GM21619 (cell line): ENCODE results near the gene WBP2NL.

Source experiments
- ATAC-seq: cut with Tn5 transposase; IDR thresholded peaks from one replicate; pipeline ENCODE4 v1.9.1; 2021; ENCODE audit not compliant: unreplicated experiment

The WBP2NL gene

DNA sequence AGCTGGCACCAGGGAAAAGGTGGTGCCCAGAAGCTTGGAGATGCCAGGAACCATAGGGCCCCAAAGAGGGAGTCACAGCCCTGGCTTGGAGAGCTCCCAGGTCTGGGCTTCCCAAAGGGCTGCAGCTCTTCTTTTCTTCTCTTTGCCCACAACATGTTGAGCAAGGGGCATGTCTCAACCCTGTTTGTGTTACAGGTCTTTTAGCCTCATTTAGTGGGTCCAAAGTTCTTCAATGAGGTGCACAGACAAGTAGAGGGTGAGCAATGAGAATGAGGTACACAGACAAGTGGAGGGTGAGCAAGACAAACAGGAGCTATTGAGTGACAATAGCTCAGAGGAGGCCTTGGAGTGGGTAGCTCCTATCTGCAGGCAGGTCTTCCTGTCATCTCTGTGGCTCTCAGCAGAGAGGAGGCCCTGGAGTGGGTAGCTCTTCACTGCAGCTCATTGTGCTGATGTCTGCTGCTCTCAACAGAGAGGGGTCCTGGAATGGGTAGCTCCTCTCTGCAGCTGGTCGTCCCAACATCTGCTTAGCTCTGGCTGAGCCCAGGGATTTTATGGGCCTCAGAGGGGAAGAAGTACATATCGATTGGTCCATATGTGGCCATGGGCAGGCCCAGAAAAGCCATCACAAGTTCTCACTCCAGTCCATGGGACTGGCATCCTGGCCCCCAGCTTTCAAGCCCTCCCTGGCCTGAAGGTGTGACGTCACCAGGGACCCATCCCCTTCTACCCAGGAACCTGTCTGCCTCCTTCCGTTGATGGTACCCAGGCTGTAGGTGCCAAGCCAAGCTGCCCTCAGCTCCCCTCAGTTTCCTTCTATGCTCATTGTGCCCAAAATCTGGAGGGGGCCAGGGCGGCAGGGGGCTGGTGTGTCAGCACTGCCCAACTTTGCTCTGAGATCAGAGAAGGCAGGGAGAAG is 34.9 kb downstream of the WBP2NL start:
- no peak for ATAC-seq

DNA sequence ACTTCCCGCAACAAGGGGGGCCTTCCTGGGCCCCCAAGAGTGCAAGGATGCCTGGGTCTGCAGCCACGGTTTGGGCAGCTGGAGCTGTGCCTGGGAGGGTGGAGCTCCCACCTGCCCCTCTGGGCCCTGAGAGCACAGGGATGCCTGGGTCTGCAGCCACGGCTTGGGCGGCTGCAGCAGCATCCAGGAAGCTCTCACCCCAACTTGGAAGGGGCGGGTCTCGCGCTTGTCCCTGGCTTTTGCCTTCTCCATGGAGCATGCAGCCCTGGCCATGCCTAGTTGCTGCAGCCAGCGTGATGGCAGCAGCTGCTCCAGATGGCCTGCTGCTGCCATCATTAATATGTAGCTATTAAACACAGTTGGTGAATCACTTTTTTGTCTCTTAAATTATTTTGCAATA is 36.7 kb downstream of the WBP2NL start:
- no peak for ATAC-seq

DNA sequence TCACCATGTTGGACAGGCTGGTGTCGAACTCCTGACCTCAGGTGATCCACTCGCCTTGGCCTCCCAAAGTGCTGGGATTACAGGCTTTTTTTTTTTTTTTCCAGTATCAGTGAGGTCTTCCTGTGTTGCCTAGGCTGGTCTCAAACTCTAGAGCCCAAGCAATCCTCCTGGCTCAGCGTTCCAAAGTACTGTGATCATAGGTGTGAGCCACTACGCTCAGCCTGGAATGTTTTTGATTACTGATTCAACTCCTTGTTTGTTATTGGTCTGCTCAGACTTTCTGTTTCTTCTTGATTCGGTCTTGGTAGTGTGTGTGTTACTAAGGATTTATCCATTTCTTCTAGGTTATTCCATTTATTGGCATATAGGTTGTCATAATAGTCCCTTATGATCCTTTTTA is 40.7 kb downstream of the WBP2NL start:
- ATAC-seq, result no peak

DNA sequence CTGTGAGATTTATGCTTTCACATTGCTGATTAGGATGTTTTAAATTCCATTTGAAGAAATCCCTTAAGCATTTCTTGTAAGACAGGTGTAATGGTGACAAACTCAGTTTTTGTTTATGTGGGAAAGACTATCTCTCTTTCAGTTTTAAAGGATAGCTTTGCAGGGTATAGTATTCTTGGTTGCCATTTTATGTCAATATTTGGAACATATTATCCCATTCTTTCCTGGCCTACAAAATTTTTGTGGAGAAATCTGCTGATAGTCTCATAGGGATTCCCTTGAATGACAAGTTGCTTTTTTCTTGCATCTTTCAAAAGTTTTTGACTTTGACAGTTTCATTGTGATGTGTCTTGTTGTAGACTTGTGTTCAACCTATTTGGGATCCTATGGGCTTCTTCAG is 43.2 kb downstream of the WBP2NL start:
- ATAC-seq, result no peak

DNA sequence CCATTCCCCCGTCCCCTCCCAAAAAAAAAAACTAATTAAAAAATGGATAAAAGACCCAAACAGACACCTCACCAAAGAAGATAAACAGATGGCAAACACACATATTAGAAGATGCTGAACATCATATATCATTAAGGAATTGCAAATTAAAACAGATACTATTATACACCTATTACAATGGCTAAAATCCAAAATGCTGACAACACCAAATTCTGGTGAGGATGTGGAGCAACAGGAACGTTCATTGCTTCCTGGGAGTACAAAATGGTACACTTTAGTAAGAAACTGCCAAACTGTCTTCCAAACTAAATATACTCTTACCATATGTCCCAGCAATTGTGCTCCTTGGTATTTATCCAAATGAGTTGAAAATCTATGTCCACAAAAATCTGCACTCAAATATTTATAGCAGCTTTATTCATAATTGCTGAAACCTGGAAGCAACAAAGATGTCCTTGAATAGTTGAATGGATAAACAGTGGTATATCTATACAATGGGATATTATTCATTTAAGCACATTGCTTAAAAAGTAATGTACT is 52.1 kb downstream of the WBP2NL start:
- no peak for ATAC-seq

DNA sequence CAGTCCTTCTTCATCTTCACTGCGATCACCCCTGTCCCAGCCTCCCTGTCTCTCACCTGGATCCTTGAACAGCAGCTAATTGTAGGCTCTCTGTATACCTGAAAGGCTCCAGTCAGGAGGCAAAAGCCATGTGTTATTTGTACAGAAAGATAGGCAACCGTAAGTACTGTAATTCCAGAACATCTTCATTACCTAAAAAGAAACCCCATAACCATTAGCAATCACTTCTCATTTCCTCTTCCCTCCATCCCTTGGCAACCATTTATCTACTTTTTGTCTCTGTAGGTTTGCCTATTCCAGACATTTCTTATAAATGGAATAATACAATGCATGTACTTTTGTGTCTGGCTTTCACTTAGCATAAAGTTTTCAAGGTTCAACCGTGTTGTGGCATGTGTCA is 54.2 kb downstream of the WBP2NL start:
- no peak for ATAC-seq

DNA sequence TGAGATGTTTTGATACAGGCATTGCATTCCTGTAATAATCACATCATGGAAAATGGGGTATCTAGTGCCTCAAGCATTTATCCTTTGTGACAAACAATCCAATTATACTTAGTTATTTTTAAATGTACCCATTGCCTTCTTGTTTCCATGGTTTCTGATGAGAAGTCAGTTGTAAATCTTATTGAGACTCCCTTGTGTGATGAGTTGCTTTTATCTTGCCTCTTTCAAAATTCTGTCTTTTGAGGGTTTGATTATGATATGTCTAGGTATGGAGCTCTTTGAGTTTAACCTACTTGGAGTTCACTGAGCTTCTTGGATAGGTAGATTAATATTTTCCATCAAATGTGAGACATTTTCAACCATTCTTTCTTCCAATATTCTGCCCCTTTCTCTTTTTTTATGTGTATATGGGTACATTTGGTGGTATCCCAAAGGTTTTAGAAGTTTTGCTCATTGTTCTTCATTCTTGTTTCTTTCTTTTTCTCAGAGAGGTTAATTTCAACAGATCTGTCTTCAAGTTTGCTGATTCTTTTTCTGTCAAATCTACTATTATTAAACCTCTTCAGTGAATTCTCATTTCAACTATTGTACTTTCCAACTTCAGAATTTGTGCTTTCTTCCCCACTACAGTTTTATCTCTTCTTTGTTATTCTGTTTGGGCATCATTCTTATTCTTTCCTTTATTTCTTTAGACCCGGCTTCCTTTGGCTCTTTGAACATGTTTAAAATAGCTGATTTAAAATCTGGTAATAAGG is 58.3 kb downstream of the WBP2NL start:
- ATAC-seq, result no peak

DNA sequence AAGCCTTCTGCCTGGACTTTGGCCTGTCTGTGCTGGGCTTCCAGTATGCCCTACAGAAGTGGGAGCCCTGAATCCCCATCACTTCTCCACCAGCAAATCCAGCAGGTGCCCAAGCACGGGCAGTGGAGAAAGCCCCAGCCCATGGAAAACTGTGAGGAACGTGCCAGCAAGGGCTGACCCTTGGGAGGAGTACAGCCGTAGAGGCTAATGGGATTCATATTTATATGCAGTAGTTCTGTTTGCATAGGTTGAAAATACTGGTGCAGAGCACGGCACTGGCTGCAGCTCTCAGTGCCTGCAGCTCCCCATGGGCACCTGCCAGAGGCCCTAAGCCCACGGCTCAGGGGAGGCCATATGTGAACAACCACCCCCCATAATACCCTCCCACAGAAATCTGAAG is 61.9 kb downstream of the WBP2NL start:
- ATAC-seq, result no peak

DNA sequence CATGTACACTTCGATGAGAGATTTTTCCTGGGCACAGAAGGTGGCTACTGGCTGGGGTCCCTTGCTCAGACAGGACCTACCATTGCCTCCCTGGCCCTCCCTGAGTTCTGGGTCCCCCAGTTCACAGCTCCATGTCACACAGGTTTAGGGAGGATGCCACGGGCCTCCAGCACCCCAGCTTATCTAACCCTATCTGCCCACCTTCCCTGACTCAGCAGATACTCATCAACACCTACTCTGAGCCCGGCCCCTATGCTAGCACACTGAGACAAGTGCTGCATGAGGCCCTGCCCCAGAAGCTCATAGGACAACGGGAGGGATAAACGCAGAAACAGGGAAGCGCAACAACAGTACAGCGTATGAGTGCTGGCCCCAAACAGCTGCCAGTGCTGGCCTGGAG is 62.5 kb downstream of the WBP2NL start:
- no peak for ATAC-seq

DNA sequence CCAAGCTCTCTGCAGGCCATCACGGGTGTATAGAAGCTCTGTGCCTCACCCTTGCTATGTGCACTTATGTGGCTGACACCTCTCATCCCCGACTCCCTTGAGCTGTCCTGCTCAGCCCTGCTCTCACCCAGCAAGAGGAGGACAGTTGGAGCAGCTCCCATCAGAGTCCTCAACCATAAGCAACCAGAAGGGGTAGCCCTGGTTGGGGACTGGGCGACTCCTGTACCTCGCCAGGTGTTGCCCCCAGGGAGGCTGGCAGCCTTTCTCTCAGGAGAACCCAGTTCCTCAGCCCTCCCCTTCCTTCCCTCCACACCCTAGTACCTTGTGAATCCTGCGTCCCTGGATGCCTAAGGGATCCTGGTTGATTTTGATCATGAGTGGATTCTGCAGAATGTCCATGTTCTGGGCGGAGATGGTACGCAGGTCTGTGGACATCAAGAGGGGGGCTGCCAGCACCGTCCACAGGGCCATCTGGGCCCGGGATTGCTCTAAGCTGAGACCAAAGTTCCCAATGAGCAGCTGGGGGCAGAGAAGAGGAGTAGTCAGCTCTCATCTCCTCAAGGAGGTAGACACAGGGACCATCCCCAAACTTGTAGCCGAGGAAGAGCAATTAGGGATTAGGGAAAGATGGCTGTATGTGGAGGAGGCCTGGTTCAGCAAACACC is 64.0 kb downstream of the WBP2NL start:
- ATAC-seq, result no peak

DNA sequence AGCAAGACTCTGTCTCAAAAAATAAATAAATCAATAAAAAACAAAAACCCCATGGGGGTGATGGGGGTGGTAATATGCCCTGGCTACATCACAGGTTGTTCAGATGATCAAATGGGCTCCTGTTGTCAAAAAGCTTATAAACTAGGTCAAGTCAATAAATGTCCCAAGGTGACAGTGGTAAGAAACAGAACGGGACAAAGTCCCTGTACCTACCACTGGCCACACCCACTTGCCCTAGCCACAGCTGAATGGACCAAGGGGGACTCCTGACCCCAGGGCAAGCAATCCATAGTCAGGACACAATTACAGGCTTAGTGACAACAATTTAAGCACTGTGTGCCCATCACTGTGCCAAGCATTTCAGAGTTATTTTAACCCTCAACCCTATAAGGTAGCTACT is 66.0 kb downstream of the WBP2NL start:
- no peak for ATAC-seq

DNA sequence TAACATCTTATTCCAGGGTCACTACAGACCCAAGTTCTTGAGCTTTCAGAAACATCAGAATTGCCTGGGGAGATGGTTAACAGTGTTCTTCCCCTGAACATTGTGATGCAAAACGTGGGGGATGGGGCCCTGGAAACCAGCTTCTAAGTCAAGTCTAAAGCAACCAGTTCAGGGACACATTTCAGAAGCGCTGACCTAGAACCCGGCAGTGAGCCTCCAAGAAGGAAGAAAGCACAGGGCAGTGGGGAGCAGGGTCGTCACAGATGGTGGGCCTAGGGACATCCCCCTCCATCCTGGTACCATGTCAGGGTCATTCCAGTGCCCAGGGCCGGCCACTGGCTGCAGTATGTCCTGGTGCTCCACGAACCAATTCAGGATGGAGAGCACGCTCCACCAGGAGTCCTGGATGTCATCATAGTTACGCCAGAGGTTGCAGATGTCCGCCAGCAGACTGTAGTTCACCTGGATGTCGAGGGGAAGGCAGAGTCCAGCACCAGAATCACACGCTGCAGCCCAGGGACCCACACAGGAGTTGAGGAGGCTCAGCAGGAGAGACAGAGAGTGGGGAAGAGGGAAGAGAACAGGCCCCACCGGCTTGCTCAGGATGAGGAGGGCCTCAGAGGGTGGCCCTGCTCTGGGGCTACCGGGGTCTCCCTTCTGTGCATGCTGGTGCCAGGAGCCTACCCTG is 67.0 kb downstream of the WBP2NL start:
- no peak for ATAC-seq

DNA sequence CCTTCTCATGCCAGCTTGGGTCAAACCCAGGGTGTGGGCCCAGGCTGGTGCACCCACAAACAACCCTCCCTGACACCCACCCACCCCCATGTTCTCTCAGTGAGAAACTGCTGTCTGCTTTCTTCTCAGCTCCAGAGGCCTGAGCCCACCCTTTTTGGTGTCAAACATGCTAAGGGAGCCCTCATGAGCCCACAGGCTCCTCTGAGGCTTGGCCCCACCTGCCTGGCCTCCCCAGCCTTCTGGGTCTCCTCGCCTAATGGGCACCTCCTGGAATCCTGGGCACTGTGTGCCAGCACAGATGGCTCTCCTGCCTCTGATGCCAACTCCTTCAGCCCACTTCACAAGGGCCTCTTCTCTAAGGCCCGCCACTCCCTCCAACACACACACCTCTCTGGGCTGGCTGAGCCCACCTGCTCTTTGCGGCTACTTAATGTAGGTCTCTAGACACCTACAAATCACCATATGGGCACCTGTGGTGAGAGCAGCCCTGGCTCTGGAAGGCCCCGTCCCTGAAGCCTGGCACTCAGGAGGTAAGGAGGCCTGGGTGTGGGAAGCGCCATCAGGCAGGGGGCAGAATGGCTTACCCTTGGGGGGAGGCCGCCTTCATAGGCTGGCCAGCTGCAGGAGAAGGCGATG is 67.7 kb downstream of the WBP2NL start:
- ATAC-seq, result no peak

DNA sequence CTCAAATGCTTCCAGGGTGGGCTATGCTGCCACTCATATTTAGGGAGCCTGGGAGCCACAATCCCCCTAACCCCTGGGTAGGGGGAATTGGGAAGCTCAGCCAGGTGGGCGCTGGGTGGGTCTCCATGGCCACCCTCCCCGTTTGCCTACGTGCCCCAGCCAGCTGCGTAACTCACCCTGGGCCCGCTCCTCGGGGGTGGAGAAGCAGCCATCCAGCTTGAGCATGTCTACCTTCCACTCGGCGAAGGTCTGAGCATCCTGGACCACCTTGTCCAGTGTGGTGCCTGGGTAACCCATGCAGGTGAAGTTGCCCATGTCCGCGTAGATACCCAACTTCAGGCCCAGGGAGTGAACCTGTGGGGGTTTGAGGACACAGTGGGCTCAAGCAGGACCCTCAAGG is 68.3 kb downstream of the WBP2NL start:
- ATAC-seq, result no peak

DNA sequence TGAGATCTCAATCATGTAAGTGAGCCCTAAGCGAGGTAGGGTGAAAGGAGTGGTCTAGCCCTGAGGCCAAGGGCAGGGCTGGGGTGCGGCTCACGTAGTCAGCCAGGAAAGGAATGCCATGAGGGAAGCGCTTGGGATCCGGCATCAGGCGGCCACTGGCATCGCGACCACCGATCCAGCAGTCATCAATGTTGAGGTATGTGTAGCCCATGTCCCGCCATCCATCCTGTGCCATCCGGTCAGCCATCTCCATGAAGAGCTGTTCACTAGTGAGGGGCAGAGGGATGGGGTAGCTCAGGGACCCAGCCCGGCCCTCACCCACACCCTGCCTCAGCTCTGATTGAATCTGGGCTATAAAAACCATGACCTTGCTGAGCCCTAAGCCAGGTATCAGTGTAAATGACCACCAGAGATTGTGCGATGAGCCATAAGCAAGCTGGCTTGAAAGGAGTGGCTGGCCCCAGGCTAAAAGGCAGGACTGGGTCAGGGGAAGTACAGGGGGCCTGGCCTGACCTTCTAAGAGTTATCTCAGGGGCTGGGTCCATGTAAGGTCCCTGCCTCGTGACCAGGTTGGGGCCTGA is 69.2 kb downstream of the WBP2NL start:
- no peak for ATAC-seq

DNA sequence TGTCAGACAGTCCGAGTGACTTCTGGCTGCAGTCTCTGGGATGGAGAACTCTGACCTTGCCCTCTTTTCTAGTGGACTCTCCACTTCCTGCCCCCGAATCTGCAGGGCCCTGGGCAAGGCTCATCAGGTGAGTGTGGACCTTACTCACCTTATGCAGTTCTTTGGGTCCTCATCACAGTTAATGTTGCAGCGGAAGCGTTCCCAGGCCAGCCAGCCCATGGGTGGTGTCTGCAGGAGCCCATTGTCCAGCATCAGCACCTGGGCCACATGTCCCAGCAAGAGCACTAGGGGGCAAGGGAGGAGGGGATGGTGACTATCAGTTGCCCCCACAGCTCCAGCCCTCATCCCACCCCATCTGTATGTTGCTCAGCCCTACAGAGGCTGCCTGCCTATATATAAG is 69.7 kb downstream of the WBP2NL start:
- ATAC-seq, result no peak

DNA sequence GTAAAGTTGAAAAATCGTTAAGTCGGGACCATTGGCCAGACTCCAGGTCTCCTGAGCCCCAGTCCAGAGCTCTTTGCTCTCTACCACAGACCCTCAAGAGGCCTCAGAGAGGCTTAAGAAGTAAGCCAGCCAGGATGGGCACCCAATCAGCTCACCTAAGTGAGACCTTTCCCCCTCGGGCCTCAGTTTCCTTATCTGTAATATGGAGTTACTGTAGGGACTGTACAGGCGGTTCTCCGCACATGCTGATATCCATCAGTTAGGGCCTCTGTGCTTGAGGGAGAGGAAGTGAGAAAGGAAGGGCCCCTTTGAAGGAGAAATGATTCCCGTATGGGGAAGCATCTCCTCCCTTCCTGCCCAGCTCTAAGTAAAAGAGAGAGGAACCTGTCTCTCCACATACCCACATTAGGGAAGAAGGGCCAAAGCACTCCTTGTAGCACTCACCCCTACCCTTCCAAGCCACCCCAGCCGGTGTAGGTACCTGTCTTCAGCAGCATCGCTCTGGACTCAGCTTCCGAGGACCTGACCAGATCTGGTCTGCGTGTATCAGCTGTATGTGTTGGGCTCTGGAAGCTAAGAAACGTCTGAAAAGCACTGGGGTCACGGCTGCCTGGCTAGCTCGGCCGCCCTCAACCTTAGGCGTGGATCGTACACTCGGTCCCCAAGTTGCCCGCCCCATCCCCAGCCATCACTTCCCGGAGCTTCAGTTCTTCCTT is 71.4 kb downstream of the WBP2NL start:
- ATAC-seq, result peak; percentile 14

DNA sequence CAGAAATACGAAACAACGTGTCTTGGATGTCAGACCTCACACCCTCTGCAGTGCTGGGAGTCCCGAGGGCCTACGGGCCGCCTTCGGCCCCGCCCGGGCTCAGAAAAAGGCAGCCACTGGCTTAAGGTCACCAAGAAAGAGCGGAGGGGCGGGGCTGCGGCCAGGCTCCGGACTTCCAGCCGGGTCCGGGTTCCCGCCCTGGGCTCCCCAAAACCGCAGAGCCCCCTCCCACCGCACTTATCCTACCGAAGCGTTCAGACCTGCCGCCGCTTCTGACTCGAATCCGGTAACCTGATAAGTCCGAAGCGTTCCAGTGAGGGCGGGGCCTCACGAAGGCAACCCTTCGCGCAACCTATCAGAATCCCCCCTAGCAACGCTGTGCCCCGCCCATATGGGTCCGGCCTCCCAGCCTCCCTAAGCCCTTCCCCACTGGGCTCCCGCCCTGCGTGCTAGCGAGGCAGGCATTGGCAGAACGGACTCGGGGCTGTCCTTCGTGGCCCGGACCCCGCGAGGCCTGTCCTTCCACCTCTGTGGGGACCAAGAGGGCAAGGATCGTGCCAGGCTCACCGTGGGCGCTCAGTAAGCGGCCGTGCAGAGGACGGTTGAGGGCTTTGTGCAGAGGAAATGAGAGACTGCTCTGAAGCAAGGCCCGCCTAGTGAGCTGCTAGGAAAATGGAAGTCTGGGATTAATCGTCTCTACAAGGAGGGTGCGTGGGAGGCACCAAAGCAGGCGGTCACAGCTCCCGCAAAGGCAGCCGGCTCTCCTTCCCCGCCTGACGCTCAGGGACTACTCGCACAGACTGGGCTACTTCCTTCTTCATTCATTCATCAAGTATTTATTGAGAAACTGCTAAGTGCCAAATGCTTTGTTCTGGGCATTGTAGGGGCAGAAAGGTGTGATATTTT is 72.2 kb downstream of the WBP2NL start, which contains the start of gene NAGA:
TSS of gene NAGA (minus strand) at position 296 of the 906 bp plus-strand sequence. CDS start 515 bp downstream, outside the sequence.
- ATAC-seq, result peak; percentile 85
